Caco-2 (cell line): ENCODE measurements around the gene ECEL1. TPM values are rescaled to one million over a fixed set of nuclear protein-coding genes. Genes with fewer than 3 reads are reported as not detected.

Source experiments
- BruUV-seq: library from RNA; stranded (reverse); fragments of 400-500 nt; replicated peaks from 2 replicates; lab custom pipeline; 2021; lab: Mats Ljungman, UMichigan
- CTCF ChIA-PET: fragments of 300-600 bp; sonication (Branson Sonifier 250); formaldehyde crosslinking; loops from one replicate; lab custom pipeline; 2022; ENCODE audit warnings: antibody characterized with exemption; lab: Charles Lee
- POLR2A ChIA-PET: fragments of 300-600 bp; sonication (Branson Sonifier 250); formaldehyde crosslinking; loops from one replicate; lab custom pipeline; 2022; ENCODE audit warnings: antibody characterized with exemption; lab: Charles Lee
- DNase-seq, 2 experiments: peaks; one replicate each; pipeline versions ENCODE4 v3.0.0 to v3.0.0-alpha.2; 2020 to 2022
- H3K27me3 ChIP-seq: replicated peaks from 2 replicates; pipeline ENCODE4 v1.6.0; 2011; ENCODE audit warnings: low read length; ENCODE audit not compliant: control insufficient read depth, insufficient read depth
- H3K36me3 ChIP-seq: 2 replicates; pipeline ENCODE4 v1.5.1; 2011; ENCODE audit warnings: low read length; ENCODE audit not compliant: control insufficient read depth, insufficient read depth
- H3K4me1 ChIP-seq: fragments of 250-450 bp; sonication (Bioruptor Pico); 2 replicates; pipeline ENCODE4 v1.5.1; 2020; ENCODE audit warnings: mild to moderate bottlenecking
- H3K4me3 ChIP-seq: 2 replicates; pipeline ENCODE4 v1.5.1; 2011; ENCODE audit warnings: low read depth, mild to moderate bottlenecking, control low read depth, low read length
- H3K9me3 ChIP-seq: fragments of 250-450 bp; sonication (Bioruptor Pico); 2 replicates; pipeline ENCODE4 v1.5.1; 2020; ENCODE audit warnings: mild to moderate bottlenecking, moderate library complexity
- H3K27ac Mint-ChIP-seq: one replicate; pipeline ENCODE4 v1.8.0; 2022; ENCODE audit warnings: mixed read lengths; ENCODE audit not compliant: unreplicated experiment
- H3K27me3 Mint-ChIP-seq: one replicate; pipeline ENCODE4 v1.8.0; 2022; ENCODE audit warnings: mixed read lengths; ENCODE audit not compliant: insufficient read depth, unreplicated experiment
- H3K36me3 Mint-ChIP-seq: one replicate; pipeline ENCODE4 v1.8.0; 2022; ENCODE audit warnings: mild to moderate bottlenecking, mixed read lengths; ENCODE audit not compliant: insufficient read depth, unreplicated experiment
- H3K4me1 Mint-ChIP-seq: one replicate; pipeline ENCODE4 v1.8.0; 2022; ENCODE audit warnings: low read depth, mixed read lengths; ENCODE audit not compliant: unreplicated experiment
- H3K4me3 Mint-ChIP-seq: one replicate; pipeline ENCODE4 v1.8.0; 2022; ENCODE audit warnings: mild to moderate bottlenecking, moderate library complexity, mixed read lengths; ENCODE audit not compliant: unreplicated experiment
- H3K9me3 Mint-ChIP-seq: one replicate; pipeline ENCODE4 v1.8.0; 2022; ENCODE audit warnings: mixed read lengths; ENCODE audit not compliant: unreplicated experiment
- CTCF ChIP-seq, 2 experiments: fragments of 200-600 bp in 1 of 2; IDR thresholded peaks; 1 replicate in 1 of 2; 2 replicates in 1 of 2; pipeline versions ENCODE4 v1.5.1 to v1.8.0; 2011 to 2022; ENCODE audit warnings: antibody characterized with exemption in 1 of 2, control low read depth in 1 of 2, inconsistent platforms in 1 of 2, low read depth in 1 of 2, low read length in 1 of 2, mild to moderate bottlenecking in 1 of 2, moderate library complexity in 1 of 2; ENCODE audit not compliant: insufficient read depth in 1 of 2, severe bottlenecking in 1 of 2, unreplicated experiment in 1 of 2
- intact Hi-C: fragments of 100-400 bp; cut with micrococcal nuclease; formaldehyde crosslinking; loops from one replicate; pipeline ENCODE4 v1.10.0; 2022; ENCODE audit not compliant: unreplicated experiment
- total RNA-seq: library from RNA; stranded (reverse); gene quantifications from 2 replicates; pipeline ENCODE4 v1.2.3, GENCODE V29; 2022

ECEL1 gene
- total RNA-seq, 1 experiment from 2014 or later: 6.4 TPM

GRCh38 chr2:232485757-232486557 lies 1.7 kb downstream of the ECEL1 start:
- ChIA-PET CTCF (no interaction called here), POLR2A (no interaction called here)
- Mint-ChIP-seq H3K4me3 (no peak overlapping the region), H3K36me3 (no peaks in the 10 kb centered on the region), H3K27ac (no peak overlapping the region), H3K27me3 (no peaks in the 10 kb centered on the region), H3K4me1 (no peaks in the 10 kb centered on the region), H3K9me3 (no peaks in the 10 kb centered on the region)
- H3K4me1 ChIP-seq: no peaks in the 10 kb centered on the region
- BruUV-seq: no TSS peak
- H3K27me3 ChIP-seq: no peaks in the 10 kb centered on the region
- TF ChIP-seq CTCF (IDR thresholded peaks at IDR 0.05; ENCODE audit: insufficient read depth in 1 of 2, low read depth in 1 of 2, low read length in 1 of 2, severe bottlenecking in 1 of 2, unreplicated experiment in 1 of 2): no peak
- no peaks in the 10 kb centered on the region for H3K9me3 ChIP-seq
- intact Hi-C loops: no loop called here
- no peak overlapping the region for H3K4me3 ChIP-seq
- DNase-seq: no peak
- H3K36me3 ChIP-seq: no peaks in the 10 kb centered on the region

- no peak for TF ChIP-seq CTCF (IDR thresholded peaks at IDR 0.05; ENCODE audit: insufficient read depth in 1 of 2, low read depth in 1 of 2, low read length in 1 of 2, severe bottlenecking in 1 of 2, unreplicated experiment in 1 of 2)
- Histone ChIP-seq H3K4me1 (no peaks in the 10 kb centered on the region), H3K4me3 (no peak overlapping the region), H3K27me3 (no peaks in the 10 kb centered on the region), H3K9me3 (no peaks in the 10 kb centered on the region), H3K36me3 (no peaks in the 10 kb centered on the region)
- no peak for DNase-seq
- no peak overlapping the region for H3K27ac Mint-ChIP-seq
- H3K9me3 Mint-ChIP-seq: no peaks in the 10 kb centered on the region
- H3K4me3 Mint-ChIP-seq: no peak overlapping the region
- intact Hi-C loops: no loop called here
- no peaks in the 10 kb centered on the region for H3K27me3 Mint-ChIP-seq
- no peaks in the 10 kb centered on the region for H3K36me3 Mint-ChIP-seq
- H3K4me1 Mint-ChIP-seq: no peaks in the 10 kb centered on the region
- CTCF ChIA-PET: no interaction called here
- POLR2A ChIA-PET: no interaction called here
- no TSS peak for BruUV-seq
Measured at GRCh38 chr2:232485348-232485756, 2.3 kb downstream of the ECEL1 start.

DNA sequence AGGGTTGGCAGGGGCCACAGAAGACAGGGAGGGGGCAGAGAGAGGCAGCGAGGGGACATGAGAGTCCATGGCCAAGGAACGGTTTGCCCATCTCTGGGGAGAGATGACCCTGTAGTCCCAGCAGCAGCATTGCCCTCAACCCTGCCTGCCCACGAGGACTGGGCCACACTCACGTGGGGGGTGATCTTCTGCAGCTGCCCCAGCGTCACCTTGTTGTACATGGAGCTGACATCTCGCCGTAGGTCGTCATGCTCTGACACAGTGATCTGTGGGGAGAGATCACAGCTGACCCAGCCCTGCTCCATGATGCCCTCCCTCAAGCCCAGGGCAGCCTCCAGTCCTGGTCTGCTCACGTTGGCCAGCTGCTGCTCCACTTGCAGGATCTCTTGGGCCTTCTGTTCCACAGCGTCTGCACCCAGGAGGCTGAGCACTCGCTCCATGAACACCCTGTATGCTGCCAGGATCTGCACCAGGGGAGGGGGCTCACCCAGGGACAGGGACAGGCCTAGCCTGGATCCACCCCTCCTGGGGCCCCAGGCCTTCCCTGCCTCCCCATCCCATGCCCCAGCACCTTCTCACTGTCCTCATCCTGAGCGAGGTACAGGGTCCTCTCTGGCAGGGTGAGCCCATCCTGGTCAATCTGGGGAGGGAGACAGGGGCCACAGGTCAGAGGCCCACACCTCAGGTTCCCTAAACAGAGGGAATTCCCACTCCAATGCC lies 2.8 kb downstream of the ECEL1 start:
- CTCF ChIA-PET: no interaction called here
- no peaks in the 10 kb centered on the region for H3K27me3 Mint-ChIP-seq
- H3K4me1 ChIP-seq: no peaks in the 10 kb centered on the region
- no peaks in the 10 kb centered on the region for H3K4me1 Mint-ChIP-seq
- no peak overlapping the region for H3K4me3 Mint-ChIP-seq
- H3K9me3 ChIP-seq: no peaks in the 10 kb centered on the region
- H3K27ac Mint-ChIP-seq: no peak overlapping the region
- no peaks in the 10 kb centered on the region for H3K36me3 Mint-ChIP-seq
- BruUV-seq: no TSS peak
- TF ChIP-seq CTCF (IDR thresholded peaks at IDR 0.05; ENCODE audit: insufficient read depth in 1 of 2, low read depth in 1 of 2, low read length in 1 of 2, severe bottlenecking in 1 of 2, unreplicated experiment in 1 of 2): no peak
- H3K9me3 Mint-ChIP-seq: no peaks in the 10 kb centered on the region
- no peaks in the 10 kb centered on the region for H3K27me3 ChIP-seq
- no peaks in the 10 kb centered on the region for H3K36me3 ChIP-seq
- intact Hi-C loops: no loop called here
- POLR2A ChIA-PET: no interaction called here
- DNase-seq: no peak
- no peak overlapping the region for H3K4me3 ChIP-seq
